ENCODE data around the gene COL12A1.

The COL12A1 gene

DNA sequence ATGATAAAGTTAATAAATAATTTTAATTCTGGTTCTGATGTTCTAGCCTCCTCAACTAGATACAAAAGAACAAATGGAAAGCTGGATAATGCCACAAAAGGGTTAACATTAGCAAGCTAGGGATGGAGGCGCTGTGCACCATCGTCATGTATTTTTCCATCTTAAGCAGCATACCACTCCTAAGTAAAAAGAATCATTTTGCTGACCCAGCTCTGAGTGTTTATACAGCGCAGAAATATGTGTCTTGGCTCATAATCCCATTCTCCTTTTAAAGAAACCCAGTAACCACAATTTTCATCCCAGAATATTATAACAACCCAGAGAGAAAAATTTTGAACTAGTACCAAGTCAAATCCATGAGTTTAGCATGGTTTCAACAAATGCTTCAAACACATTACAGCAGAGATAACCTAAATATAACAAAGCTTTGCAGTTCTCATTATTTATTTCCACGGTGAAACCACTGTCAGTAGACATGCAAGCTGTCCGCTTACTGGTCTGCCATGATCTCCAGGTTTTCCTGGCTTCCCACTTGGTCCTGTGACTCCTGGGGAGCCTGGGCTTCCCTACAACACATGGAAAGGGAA is 111.1 kb downstream of the COL12A1 start:
- no peak for DNase-seq

DNA sequence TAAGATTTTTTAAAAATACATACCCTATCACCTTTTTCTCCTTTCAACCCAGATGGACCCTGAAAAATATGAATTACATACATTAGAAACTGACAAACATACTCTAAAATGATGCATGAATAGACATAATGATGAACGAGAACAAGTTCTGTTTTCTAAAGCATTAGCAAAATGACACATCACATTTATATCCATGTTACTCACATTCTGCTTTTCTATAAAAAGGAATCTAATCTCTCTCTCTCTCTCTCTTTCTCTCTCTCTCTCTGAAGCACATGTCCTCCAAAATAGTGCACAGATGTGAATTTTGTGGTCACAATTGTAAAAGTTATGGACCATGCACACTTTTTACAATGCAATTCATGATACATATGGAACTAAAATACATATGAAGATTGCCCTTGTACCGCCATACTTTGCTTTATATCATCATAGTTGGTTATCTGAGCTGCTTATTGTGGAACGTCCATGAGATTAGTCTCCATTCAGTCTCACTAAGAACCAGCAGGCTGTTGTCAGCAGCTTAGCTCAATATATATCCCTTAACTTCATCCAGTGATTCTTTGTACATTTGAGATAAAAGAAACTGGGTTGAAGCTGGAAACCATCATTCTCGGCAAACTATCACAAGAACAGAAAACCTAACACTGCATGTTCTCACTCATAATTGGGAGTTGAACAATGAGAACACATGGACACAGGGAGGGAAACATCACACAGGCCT is 114.2 kb downstream of the COL12A1 start:
- no peak for DNase-seq

DNA sequence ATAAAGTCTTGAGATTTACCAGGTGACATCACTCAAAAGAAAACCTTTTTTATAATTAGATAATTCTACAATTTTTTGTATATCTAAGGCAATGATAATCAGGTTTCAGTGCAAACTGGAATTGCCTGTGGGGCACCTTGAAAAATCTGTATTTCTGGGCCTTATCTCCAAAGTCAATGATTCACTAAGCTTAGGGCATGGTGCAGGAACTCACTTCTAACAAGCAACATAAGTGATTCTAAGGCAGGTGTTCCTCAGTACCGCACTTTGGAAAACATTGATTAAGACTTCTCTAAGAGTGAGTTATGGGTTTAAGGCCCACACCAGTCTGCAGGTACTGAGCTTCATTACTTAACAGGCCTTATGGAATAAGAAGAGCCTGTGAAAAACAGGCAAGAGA is 115.3 kb downstream of the COL12A1 start:
- DNase-seq, result no peak

DNA sequence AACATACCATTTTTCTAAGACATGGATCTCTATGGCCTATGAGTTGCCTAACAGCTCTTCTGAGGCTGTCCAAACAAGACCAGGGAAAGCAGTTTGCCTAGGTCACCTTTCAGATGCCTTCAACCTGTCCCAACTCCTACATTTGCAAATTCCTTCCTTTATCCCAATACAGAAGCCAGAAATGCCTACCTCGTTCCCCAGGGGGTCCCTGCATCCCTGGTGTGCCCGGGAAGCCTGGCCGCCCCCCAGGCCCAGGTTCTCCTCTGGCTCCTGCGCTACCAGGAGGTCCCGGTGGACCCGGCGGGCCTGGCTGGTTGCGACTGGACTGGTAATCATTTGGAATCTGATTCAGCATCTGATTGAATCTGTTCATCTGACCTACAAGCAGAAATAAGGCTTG is 115.9 kb downstream of the COL12A1 start:
- DNase-seq, result no peak

DNA sequence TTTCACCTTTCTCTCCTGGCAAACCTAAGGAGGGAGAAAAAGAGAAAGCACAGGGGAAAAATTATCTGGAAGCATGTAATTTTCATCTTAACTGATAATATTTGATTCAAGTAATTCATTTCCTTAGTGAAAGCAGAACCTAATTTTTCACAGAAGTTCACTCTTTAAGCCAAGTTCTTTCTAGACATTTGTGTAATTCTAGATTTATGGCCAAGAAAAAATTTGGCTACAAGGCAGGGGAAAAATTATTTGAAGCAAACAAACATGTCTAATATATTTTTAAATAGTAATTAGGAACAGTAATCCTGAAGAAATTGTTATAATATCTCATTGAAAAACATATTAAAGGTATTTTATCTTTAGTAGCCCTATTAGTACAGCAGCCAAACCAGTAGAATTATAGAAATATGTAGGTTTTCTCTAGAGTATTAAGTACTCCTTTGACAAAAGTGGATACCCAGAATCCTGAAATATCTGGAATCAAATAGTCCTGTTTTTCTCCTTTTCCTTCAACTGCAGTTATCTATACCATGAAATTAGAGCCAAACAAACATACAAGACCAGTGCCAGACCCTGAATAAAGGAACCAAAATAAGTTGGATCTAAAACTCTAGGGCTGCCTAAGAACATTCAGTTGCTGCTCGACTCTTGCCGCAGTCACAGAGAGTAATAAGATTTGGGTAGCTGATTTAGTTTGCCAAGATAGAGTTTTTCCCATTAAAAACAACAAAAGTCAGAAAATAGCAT is 116.5 kb downstream of the COL12A1 start:
- no peak for DNase-seq

DNA sequence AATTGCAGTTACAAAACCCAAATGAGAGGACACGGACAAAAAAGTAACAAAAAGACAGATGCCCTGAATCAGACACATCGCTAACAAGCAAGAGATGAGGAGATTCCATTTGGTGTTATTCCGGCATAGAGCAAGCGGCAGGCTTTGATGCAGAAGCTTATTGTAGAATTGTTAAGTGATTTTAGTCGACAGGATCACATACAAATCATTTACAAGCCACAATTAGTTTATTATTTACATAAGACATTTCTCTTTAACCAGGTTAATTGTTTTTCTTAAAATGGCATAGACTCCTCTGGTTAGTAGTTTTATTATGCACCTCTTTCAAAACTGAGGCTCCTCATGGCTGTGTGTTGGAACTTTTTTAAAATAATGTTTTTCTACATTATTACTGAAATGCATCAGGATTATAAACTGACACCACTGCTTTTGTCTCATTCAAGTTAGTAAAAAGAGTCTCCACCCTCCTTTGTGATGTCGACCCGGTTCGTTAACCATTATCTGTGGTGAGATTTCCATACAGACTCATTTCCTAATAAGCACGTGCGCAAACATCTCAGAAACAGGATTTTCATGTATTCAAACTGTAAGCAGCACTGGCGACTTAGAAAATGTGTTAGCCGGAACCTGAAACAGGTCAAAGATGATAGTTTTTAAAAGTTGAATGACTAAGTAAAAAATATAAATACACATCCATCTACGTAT is 119.8 kb downstream of the COL12A1 start:
- DNase-seq, result no peak

DNA sequence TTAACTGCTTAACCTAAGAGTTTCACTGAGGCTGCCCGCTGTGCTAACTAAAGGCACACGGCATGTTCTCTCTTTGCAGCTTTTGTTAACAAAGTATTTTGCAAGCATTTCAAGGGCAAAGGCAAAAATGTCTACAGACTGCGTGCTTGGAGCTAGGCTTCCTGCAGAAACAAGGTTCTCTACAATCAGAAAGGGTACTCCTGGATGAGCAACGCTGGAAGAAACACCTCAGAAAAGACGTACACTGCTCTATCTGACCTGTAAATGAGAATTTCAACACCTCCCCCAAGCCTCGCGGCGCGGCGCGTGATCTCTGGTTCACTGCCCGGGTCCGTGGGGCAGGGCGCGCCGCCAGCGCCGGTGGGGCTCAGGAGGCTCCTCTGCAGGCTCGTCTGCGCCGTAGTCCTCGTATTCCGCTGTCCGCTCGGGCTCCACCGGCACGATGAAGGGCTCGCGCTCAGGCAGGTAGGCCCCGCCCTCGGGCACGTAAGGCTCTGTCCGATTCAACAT is 120.9 kb downstream of the COL12A1 start:
- DNase-seq, result no peak

DNA sequence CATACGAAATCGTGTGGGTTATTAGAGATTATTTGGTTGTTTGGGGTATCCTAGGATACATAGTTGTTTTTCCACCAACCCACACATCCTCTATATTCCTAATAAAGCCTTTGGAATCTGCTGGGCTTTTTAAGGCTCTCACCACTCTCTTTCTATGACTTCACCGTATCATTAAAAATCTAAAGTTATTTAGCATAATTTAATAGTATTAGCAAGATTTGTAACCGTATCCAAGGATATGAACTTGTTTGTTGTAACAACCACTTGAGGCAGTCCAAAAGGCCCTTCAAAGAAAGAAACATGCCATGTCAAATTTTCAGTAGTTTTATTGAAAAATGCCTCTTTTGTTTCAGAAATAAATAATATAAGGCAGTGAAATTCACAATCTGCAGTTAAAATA is 121.8 kb downstream of the COL12A1 start:
- DNase-seq, result no peak

DNA sequence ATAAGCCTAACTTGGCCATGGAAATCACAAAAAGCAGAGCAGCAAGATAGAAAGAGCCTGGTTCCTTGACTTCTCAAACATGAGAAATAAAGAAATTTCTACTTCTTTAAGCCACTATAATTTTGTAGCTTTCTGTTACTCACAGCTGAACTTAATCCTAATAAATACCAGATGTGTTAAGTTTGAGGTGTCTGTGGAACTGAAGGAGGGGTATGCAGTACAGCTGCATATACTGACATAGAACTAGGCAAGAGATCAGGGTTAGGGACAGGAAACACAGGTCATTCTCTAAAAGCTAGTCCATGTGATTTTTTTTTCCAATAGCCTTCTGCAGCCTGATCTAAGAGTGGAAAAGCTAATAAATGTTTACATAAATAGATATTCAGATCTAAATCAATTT is 123.9 kb downstream of the COL12A1 start:
- no peak for DNase-seq

DNA sequence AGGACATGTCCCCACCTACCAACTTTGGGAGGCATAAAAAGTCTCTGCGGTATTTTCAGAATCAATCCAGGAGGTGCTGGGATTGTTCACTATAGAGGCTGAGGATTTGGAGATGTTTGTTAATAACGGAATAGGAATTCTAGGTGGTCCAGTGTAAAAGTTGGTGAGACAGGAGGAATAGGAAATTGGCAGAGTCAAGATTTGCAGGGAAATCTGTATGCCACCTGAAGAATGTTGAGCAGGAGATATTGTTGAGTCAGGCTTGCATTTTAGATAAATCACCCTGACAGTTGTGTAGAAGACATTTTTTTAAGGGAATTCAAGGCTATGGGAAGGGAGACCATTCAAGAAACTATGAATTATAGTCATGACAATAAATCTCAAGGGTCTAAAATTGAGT is 124.8 kb downstream of the COL12A1 start:
- no peak for DNase-seq

DNA sequence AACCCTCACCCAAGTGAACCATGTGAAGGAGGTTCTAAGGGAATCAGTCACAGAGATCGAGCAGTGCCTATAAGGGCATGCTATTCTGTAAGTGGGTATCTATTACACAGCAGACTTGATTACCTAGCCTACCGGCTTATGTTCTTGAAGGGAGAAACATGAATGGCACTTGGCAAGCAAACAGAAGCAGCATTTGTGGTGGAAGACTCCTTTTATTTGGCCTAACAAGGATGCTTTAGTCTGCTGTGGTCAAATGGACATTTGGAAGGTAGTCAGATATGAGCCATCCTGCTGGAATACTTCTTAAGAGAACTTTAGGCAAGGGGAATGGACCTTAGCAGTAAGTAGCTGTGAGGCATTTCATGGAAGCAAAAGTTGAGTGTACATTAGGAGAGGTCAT is 126.3 kb downstream of the COL12A1 start:
- DNase-seq, result no peak

DNA sequence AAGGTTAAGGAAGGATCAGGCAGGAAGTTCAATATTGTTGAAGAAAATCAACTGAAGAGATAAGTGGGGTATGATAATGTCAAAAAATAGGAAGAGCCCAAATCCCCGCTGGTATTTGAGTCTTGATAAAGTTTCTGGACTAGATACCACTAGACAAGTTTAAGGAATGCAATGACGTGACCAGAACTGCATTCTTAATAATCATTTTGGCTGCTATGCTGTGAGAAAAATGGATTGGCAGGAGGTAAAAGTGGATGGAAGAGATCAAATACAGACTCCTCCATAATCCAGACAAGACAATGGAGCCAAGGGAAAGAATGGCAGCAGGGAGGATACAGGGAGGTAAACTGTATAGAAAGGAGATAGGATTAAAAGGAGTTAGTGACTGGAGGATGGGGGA is 128.2 kb downstream of the COL12A1 start:
- no peak for DNase-seq

DNA sequence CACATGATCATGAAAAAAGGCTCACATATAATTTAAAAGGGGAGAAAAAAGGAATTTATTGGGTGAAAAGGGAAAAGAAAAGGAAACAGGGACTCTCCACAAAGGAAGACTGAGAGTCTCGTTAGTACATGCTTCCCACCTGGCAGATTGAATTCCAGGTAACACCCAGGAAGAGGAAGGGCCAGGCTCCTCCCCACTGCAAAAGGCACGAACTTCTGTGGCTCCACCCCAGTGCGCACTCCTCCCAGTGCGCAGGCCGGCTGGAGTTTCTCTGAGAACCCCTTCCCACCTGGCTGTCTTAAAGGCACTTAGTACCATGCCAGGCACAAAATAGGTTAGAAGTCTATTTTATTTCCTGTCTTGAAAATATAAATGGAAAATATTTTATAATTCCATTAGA is 129.8 kb downstream of the COL12A1 start:
- no peak for DNase-seq

DNA sequence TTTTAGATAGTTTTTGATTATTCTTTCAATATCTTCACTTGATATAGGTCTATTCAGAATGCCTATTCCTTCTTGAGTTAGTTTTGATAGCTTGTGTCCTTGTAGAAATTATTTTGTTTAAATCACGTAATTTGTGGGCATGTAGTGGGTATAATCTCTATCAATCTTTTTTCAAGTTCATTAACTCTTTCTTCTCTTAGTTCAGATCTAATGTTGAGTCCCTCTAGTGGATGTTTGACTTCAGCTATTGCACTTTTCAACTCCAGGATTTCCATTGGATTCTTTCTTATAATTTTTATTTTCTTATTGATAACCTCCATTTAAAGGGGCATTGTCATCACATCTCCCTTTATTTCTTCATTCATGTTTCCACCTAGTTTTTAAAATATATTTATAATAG is 135.6 kb downstream of the COL12A1 start:
- DNase-seq, result no peak

DNA sequence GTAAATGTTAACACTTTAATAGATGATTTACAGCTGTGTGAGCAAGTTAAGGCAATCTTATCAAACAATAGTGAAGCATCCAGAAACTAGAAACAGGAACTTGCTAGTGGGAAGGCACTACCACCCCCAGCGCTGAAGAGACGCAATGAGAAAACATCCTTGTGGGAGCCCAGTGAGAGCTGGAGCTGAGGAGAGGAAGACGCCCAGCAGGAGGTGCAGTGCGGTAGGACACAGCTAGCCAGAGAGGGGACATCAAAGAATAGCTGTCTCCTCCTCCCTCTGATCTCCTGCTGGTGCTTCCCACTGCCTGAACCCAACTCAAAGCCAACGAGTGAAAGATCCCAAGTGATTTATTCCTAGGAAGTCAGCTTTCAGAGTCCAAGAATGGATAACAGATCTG is 140.3 kb downstream of the COL12A1 start:
- no peak for DNase-seq

DNA sequence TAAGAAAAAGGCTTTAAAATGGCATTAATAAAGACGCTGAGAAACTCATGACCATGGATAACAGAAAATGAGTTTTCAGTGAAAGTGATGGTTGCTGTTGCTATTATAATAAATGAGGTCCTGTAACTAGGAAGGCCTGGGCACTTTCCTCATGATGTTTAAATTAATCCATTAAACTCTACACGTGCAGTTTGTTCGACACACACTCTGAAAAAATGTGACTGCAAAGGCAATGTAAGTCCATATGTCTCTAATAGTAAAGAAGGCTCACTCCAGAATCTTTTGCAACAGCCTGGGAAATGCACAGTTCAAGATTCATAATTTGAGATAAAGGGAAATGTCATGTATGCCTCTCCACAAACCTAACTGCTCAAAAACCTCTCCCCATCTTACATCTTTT is 153.4 kb downstream of the COL12A1 start:
- DNase-seq, result no peak

DNA sequence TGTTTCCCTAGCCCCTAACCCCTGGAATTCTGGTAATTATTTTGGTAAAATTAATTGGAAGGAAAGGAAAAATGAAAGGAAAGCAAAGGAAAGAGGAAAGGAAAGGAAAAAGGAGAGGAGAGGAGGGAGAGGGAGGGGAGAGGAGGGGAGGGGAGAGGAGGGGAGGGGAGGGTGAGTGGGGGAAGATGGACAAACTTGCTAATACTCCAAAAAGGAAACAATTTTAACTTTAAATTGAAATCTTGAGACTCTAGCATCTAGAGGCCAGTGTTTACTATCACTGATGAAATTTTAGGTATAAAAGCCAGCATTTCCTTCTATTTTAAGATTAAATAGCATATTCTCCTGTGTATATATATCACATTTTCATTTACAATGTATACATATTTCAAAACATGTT is 156.5 kb downstream of the COL12A1 start:
- no peak for DNase-seq

DNA sequence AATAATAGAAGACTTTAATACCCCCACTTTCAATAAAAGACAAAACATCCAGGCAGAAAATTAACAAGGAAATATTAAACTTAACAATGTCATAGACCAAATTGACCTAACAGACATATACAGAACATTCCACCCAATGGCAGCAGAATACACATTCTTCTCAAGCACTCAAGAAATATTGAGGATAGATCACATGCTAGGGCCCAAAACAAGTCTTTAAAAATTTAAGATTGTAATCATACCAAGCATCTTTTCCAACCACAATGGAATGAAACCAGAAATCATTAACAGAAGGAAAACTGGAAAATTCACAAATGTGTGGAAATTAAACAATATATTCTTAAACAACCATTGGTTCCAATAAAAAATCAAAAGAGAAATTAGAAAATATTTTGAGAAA is 161.0 kb downstream of the COL12A1 start:
- no peak for DNase-seq

DNA sequence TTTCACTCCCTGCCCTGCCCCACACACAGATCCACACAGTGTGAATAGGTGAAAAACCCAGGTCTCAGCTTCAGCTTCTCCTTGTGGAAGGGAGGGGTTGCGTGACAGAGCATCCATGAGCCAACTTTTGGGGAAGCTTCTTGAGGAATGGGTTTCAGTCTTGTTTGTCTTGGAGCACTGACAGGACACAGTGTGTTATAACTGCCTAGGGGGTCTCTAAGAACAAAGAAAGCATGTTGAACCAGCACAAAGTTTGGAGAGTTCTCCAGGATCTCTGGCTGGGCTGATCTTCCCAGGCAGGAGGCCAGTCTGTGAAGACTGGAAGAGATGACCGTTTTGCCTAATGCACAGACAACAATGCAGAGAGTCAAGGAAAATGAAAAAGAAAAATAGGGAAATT is 164.5 kb downstream of the COL12A1 start:
- DNase-seq, result no peak
